Femur (tissue), 1 donor: ENCODE measurements around the gene MTFR2.
"Not testable (repeated sequence)": the region's sequence is repeated elsewhere in the genome, so short reads cannot be mapped to it uniquely, and the experiment has no call there.

Experiments used
- DNase-seq: peaks from one replicate; pipeline ENCODE4 v3.0.0-alpha.2; 2017

MTFR2 gene

GRCh38 chr6:136232701-136233100, 17.4 kb downstream of the MTFR2 start:
- no peak for DNase-seq

- peak; percentile 39 for DNase-seq
Observed at GRCh38 chr6:136230219-136230853, 19.8 kb downstream of the MTFR2 start.

GRCh38 chr6:136228814-136229213, 21.3 kb downstream of the MTFR2 start:
- DNase-seq = no peak

- DNase-seq = no peak
Observed at GRCh38 chr6:136226674-136227377, 23.3 kb downstream of the MTFR2 start.

GRCh38 chr6:136226027-136226673, 24.0 kb downstream of the MTFR2 start:
- peak; percentile 73 for DNase-seq

- DNase-seq = peak; percentile 24
Observed at GRCh38 chr6:136225496-136225895, 24.6 kb downstream of the MTFR2 start.

- not testable (repeated sequence) for DNase-seq
Observed at GRCh38 chr6:136224974-136225373, 25.1 kb downstream of the MTFR2 start.

GRCh38 chr6:136216503-136217401, 33.4 kb downstream of the MTFR2 start:
- no peak for DNase-seq

GRCh38 chr6:136213853-136214252, 36.3 kb downstream of the MTFR2 start:
- DNase-seq = no peak

- no peak for DNase-seq
Observed at GRCh38 chr6:136213012-136213539, 37.0 kb downstream of the MTFR2 start.

- no peak for DNase-seq
Observed at GRCh38 chr6:136212608-136213007, 37.5 kb downstream of the MTFR2 start.

- DNase-seq = peak; percentile 55
Observed at GRCh38 chr6:136210398-136211165, 39.5 kb downstream of the MTFR2 start.

GRCh38 chr6:136209496-136209895, 40.6 kb downstream of the MTFR2 start:
- DNase-seq = no peak

GRCh38 chr6:136208783-136209182, 41.3 kb downstream of the MTFR2 start:
- DNase-seq = no peak

- DNase-seq = no peak
Observed at GRCh38 chr6:136201732-136202131, 48.4 kb downstream of the MTFR2 start.

GRCh38 chr6:136192902-136193301, 57.2 kb downstream of the MTFR2 start:
- DNase-seq = no peak

GRCh38 chr6:136191606-136192312, 58.4 kb downstream of the MTFR2 start:
- DNase-seq = no peak

GRCh38 chr6:136189104-136189503, 61.0 kb downstream of the MTFR2 start:
- no peak for DNase-seq

- no peak for DNase-seq
Observed at GRCh38 chr6:136188486-136188885, 61.6 kb downstream of the MTFR2 start.

GRCh38 chr6:136186363-136186762, 63.7 kb downstream of the MTFR2 start:
- no peak for DNase-seq

GRCh38 chr6:136184738-136185137, 65.4 kb downstream of the MTFR2 start:
- no peak for DNase-seq
